SIG-M5 treated with dmso at 0.1 percent for 504 hours (cell line): ENCODE results near the gene CHMP1A.
A peak's percentile ranks its signal among the peaks of the same experiment; 100 is the strongest.
"Not testable (repeated sequence)": the region's sequence is repeated elsewhere in the genome, so short reads cannot be mapped to it uniquely, and the experiment has no call there.

Source experiments
- DNase-seq: peaks from one replicate; lab custom pipeline; 2025; ENCODE audit not compliant: unreplicated experiment; lab: John Stamatoyannopoulos, UW

Gene CHMP1A

GRCh38 chr16:89693289-89693731 lies 35.8 kb upstream of the CHMP1A start:
- no peak for DNase-seq

GRCh38 chr16:89691986-89692569 lies 34.6 kb upstream of the CHMP1A start:
- no peak for DNase-seq

GRCh38 chr16:89691231-89691985 lies 33.9 kb upstream of the CHMP1A start:
- no peak for DNase-seq

- no peak for DNase-seq
These were observed 32.9 kb upstream of the CHMP1A start for GRCh38 chr16:89690392-89690901.

- DNase-seq = not testable (repeated sequence)
These were observed 32.1 kb upstream of the CHMP1A start for GRCh38 chr16:89689621-89690020.

- no peak for DNase-seq
These were observed 31.6 kb upstream of the CHMP1A start for GRCh38 chr16:89689142-89689541.

- no peak for DNase-seq
These were observed 30.9 kb upstream of the CHMP1A start for GRCh38 chr16:89688395-89688794.

- DNase-seq = no peak
These were observed 29.8 kb upstream of the CHMP1A start for GRCh38 chr16:89687092-89687940.

- peak; percentile 86 for DNase-seq
These were observed 29.1 kb upstream of the CHMP1A start, which contains the start of gene CDK10 for GRCh38 chr16:89686520-89687091. TSS of gene CDK10 (plus strand) at chr16:89686689. CDS start at chr16:89686711, 22 bp downstream.

GRCh38 chr16:89685916-89686315 lies 28.4 kb upstream of the CHMP1A start:
- no peak for DNase-seq

GRCh38 chr16:89678258-89678657 lies 20.8 kb upstream of the CHMP1A start:
- no peak for DNase-seq

- DNase-seq = no peak
These were observed 14.9 kb upstream of the CHMP1A start for GRCh38 chr16:89672177-89672941.

- not testable (repeated sequence) for DNase-seq
These were observed 14.1 kb upstream of the CHMP1A start for GRCh38 chr16:89671565-89671964.

GRCh38 chr16:89670496-89671431 lies 13.3 kb upstream of the CHMP1A start:
- peak; percentile 54 for DNase-seq

- no peak for DNase-seq
These were observed 12.2 kb upstream of the CHMP1A start for GRCh38 chr16:89669755-89670154.

GRCh38 chr16:89668790-89669158 lies 11.3 kb upstream of the CHMP1A start:
- DNase-seq = no peak

- no peak for DNase-seq
These were observed 10.1 kb upstream of the CHMP1A start for GRCh38 chr16:89667633-89668032.

GRCh38 chr16:89667000-89667399 lies 9.5 kb upstream of the CHMP1A start:
- DNase-seq = not testable (repeated sequence)

GRCh38 chr16:89664238-89664637 lies 6.7 kb upstream of the CHMP1A start:
- not testable (repeated sequence) for DNase-seq
